SU-DHL-6 (cell line): Measurements from ENCODE around the gene IST1.

Experiments
- EZH2phosphoT487 ChIP-seq: fragments of 200-600 bp; sonication (generic), shearing (Covaris generic); conservative IDR thresholded peaks from 2 replicates; pipeline ENCODE4 v1.6.1; 2018; ENCODE audit warnings: mild to moderate bottlenecking, antibody characterized with exemption, low read length, moderate library complexity, mixed read lengths
- TF ChIP-seq, protein P1 (sequence below): fragments of 200-600 bp; sonication (generic); IDR thresholded peaks from one replicate; pipeline ENCODE4 v1.5.1; 2017; ENCODE audit warnings: antibody characterized with exemption, mild to moderate bottlenecking, low read length, moderate library complexity; ENCODE audit not compliant: insufficient read depth, poor library complexity, severe bottlenecking

DNA sequence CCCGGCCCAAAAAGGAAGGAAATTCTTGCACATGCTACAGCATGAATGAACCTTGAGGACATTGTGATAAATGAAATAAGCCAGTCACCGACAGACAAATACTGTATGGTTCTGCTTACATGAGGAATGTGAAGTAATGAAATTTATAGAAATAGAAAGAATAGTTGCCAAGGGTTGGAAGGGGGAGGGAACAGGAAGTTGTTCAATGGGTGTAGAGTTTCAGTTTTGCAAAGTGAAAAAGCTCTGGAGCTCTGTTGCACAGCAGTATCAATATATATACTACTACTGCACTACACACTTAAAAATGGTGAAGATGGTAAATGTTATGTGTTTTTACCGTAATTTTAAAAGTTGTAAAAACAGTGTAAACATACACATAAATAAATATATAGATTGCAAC is 61.2 kb downstream of the IST1 start:
- TF ChIP-seq, protein P1, sequence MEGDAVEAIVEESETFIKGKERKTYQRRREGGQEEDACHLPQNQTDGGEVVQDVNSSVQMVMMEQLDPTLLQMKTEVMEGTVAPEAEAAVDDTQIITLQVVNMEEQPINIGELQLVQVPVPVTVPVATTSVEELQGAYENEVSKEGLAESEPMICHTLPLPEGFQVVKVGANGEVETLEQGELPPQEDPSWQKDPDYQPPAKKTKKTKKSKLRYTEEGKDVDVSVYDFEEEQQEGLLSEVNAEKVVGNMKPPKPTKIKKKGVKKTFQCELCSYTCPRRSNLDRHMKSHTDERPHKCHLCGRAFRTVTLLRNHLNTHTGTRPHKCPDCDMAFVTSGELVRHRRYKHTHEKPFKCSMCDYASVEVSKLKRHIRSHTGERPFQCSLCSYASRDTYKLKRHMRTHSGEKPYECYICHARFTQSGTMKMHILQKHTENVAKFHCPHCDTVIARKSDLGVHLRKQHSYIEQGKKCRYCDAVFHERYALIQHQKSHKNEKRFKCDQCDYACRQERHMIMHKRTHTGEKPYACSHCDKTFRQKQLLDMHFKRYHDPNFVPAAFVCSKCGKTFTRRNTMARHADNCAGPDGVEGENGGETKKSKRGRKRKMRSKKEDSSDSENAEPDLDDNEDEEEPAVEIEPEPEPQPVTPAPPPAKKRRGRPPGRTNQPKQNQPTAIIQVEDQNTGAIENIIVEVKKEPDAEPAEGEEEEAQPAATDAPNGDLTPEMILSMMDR, result no peak
- no peak for TF ChIP-seq EZH2phosphoT487
